DOHH2 (cell line): ENCODE measurements around the gene CNPY1.

Experiments
- H3F3A ChIP-seq: fragments of 200-600 bp; sonication (generic), shearing (Covaris generic); 2 replicates; pipeline ENCODE4 v1.6.0; 2016; ENCODE audit warnings: antibody characterized with exemption, mild to moderate bottlenecking; ENCODE audit not compliant: control insufficient read depth, insufficient read depth
- H3K27ac ChIP-seq: fragments of 200-600 bp; sonication (generic); 2 replicates; pipeline ENCODE4 v1.5.1; 2014; ENCODE audit warnings: low read depth, mild to moderate bottlenecking, low read length, moderate library complexity
- H3K27me3 ChIP-seq: fragments of 200-600 bp; sonication (generic); 2 replicates; pipeline ENCODE4 v1.6.1; 2014; ENCODE audit warnings: mild to moderate bottlenecking, low read length, mixed read lengths; ENCODE audit not compliant: control insufficient read depth
- H3K36me3 ChIP-seq: fragments of 200-600 bp; sonication (generic); 2 replicates; pipeline ENCODE4 v1.6.1; 2014; ENCODE audit warnings: mild to moderate bottlenecking, low read length, moderate library complexity, mixed read lengths; ENCODE audit not compliant: control insufficient read depth
- H3K4me1 ChIP-seq: fragments of 200-600 bp; sonication (generic); 2 replicates; pipeline ENCODE4 v1.6.1; 2014; ENCODE audit warnings: mild to moderate bottlenecking, low read length, mixed read lengths; ENCODE audit not compliant: control insufficient read depth
- H3K4me2 ChIP-seq: fragments of 200-600 bp; sonication (generic); 2 replicates; pipeline ENCODE4 v1.6.0; 2014; ENCODE audit warnings: mild to moderate bottlenecking, low read length, moderate library complexity
- H3K4me3 ChIP-seq: fragments of 200-600 bp; sonication (generic); 2 replicates; pipeline ENCODE4 v1.5.1; 2014; ENCODE audit warnings: mild to moderate bottlenecking, low read length, mixed read lengths
- H3K79me2 ChIP-seq: fragments of 200-600 bp; sonication (generic); 2 replicates; pipeline ENCODE4 v1.6.1; 2014; ENCODE audit warnings: mild to moderate bottlenecking, low read length, mixed read lengths; ENCODE audit not compliant: control insufficient read depth
- H3K9me2 ChIP-seq: fragments of 200-600 bp; sonication (generic); replicated peaks from 2 replicates; pipeline ENCODE4 v1.6.1; 2014; ENCODE audit warnings: mild to moderate bottlenecking, low read length, mixed read lengths; ENCODE audit not compliant: control insufficient read depth
- H3K9me3 ChIP-seq: fragments of 200-600 bp; sonication (generic); 2 replicates; pipeline ENCODE4 v1.6.1; 2014; ENCODE audit warnings: antibody characterized with exemption, low read length, mixed read lengths; ENCODE audit not compliant: control insufficient read depth, insufficient read depth
- H4K20me1 ChIP-seq: fragments of 200-600 bp; sonication (generic); 2 replicates; pipeline ENCODE4 v1.6.0; 2014; ENCODE audit warnings: low read depth, mild to moderate bottlenecking, antibody characterized with exemption, low read length, moderate library complexity; ENCODE audit not compliant: control insufficient read depth, insufficient read depth
- EZH2phosphoT487 ChIP-seq: fragments of 200-600 bp; sonication (generic); IDR thresholded peaks from 2 replicates; pipeline ENCODE4 v1.6.1; 2017; ENCODE audit warnings: borderline replicate concordance, mild to moderate bottlenecking, antibody characterized with exemption, low read length, moderate library complexity, mixed read lengths
- TF ChIP-seq, protein P1 (sequence below): fragments of 200-600 bp; sonication (generic); IDR thresholded peaks from one replicate; pipeline ENCODE4 v1.5.1; 2014; ENCODE audit warnings: antibody characterized with exemption, mild to moderate bottlenecking, low read depth, low read length; ENCODE audit not compliant: poor library complexity, severe bottlenecking

Gene CNPY1

DNA sequence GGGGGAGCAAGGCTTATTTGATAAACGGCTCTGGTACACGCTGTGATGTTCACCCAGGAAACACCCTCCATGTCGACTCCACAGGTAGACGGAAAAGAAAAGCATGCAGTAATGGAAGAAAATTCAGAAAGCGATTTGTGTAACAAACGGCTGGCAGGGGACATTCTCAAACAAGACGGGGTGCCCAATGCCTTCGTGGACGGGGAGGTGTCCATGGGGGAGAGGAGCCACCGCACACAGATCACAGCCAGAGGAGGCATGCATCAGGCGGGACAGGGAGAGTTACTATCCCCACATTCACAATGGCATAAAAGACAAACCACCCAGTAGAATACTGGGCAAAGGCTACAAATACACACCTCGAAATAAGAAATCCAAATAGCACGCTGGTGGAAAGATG lies 20.1 kb downstream of the CNPY1 start:
- Histone ChIP-seq H3K4me2 (no peak overlapping the region), H3K36me3 (no peaks in the 10 kb centered on the region), H4K20me1 (no peaks in the 10 kb centered on the region), H3K27ac (no peak overlapping the region), H3F3A (no peaks in the 10 kb centered on the region), H3K4me1 (no peaks in the 10 kb centered on the region), H3K27me3 (peaks cover 3% of the 10 kb centered on the region; the same call in 1 of the 2 replicates), H3K9me3 (no peaks in the 10 kb centered on the region), H3K79me2 (no peaks in the 10 kb centered on the region), H3K4me3 (no peak overlapping the region), H3K9me2 (no peaks in the 10 kb centered on the region)
- TF ChIP-seq, protein P1, sequence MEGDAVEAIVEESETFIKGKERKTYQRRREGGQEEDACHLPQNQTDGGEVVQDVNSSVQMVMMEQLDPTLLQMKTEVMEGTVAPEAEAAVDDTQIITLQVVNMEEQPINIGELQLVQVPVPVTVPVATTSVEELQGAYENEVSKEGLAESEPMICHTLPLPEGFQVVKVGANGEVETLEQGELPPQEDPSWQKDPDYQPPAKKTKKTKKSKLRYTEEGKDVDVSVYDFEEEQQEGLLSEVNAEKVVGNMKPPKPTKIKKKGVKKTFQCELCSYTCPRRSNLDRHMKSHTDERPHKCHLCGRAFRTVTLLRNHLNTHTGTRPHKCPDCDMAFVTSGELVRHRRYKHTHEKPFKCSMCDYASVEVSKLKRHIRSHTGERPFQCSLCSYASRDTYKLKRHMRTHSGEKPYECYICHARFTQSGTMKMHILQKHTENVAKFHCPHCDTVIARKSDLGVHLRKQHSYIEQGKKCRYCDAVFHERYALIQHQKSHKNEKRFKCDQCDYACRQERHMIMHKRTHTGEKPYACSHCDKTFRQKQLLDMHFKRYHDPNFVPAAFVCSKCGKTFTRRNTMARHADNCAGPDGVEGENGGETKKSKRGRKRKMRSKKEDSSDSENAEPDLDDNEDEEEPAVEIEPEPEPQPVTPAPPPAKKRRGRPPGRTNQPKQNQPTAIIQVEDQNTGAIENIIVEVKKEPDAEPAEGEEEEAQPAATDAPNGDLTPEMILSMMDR = no peak
- TF ChIP-seq EZH2phosphoT487 = no peak

DNA sequence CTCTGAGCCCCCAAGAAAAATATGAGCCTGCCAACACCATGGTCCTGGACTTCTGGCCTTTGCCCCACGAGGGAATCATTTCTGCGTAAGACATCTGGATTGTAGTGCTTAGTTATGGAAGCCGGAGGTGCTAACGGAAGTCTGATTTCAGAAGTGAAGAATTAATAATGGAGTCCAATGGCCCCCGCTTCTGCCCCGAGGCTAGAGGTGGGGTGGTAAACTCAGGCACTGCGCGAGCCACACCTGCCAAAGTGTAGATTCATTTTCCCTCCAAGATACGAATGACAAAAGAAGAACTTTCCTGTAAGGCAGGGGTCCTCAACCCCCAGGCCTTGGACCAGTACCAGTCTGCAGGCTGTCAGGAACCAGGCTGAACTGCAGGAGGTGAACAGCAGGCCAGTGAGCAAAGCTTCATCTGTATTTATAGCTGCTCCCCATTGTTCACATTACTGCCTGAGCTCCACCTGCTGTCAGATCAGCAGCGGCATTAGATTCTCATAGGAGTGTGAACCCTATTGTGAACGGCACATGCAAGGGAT lies 22.3 kb downstream of the CNPY1 start:
- no peaks in the 10 kb centered on the region for H3K9me3 ChIP-seq
- H3K4me1 ChIP-seq = no peaks in the 10 kb centered on the region
- H3K27ac ChIP-seq = no peak overlapping the region
- H3K27me3 ChIP-seq = peaks cover 2% of the 10 kb centered on the region; the same call in 1 of the 2 replicates
- TF ChIP-seq, protein P1 = peak; percentile 24
- no peak for TF ChIP-seq EZH2phosphoT487
- H3K4me3 ChIP-seq = no peak overlapping the region
- H3K36me3 ChIP-seq = no peaks in the 10 kb centered on the region
- no peaks in the 10 kb centered on the region for H3K9me2 ChIP-seq
- H3F3A ChIP-seq = no peaks in the 10 kb centered on the region
- H3K4me2 ChIP-seq = no peak overlapping the region
- no peaks in the 10 kb centered on the region for H4K20me1 ChIP-seq
- H3K79me2 ChIP-seq = no peaks in the 10 kb centered on the region

GRCh38 chr7:155523168-155523675 lies 23.1 kb downstream of the CNPY1 start:
- peaks cover 2% of the 10 kb centered on the region; the same call in 1 of the 2 replicates for H3K27me3 ChIP-seq

More at GRCh38 chr7:155523168-155523675, 23.1 kb downstream of the CNPY1 start:
- Histone ChIP-seq H4K20me1 (no peaks in the 10 kb centered on the region), H3K27ac (no peak overlapping the region), H3K4me2 (no peak overlapping the region), H3K36me3 (no peaks in the 10 kb centered on the region), H3K9me2 (no peaks in the 10 kb centered on the region), H3K79me2 (no peaks in the 10 kb centered on the region), H3K4me3 (no peak overlapping the region), H3K4me1 (no peaks in the 10 kb centered on the region), H3K9me3 (no peaks in the 10 kb centered on the region), H3F3A (no peaks in the 10 kb centered on the region)
- no peak for TF ChIP-seq EZH2phosphoT487
- TF ChIP-seq, protein P1 = no peak
